ENCODE measurements around the gene COL16A1. TPM values are rescaled to one million over a fixed set of nuclear protein-coding genes. Genes with fewer than 3 reads are reported as not detected.

Gene COL16A1
- total RNA-seq, 6 experiments from 2014 or later, result 74.1 to 100 (median 87.6) TPM

- no peak overlapping the region for H3K4me3 Mint-ChIP-seq
- no peak overlapping the region for H3K27ac Mint-ChIP-seq
These were observed 61.5 kb downstream of the COL16A1 start for GRCh38 chr1:31642366-31642765.

GRCh38 chr1:31640964-31641363, 62.9 kb downstream of the COL16A1 start:
- Mint-ChIP-seq H3K27me3 (ENCODE audit: insufficient read depth) (no peaks in the 10 kb centered on the region), H3K4me1 (ENCODE audit: low read depth) (peaks cover 43% of the 10 kb centered on the region), H3K4me3 (no peak overlapping the region), H3K36me3 (ENCODE audit: low read depth) (no peaks in the 10 kb centered on the region), H3K9me3 (no peaks in the 10 kb centered on the region), H3K27ac (no peak overlapping the region)
- DNase-seq, result no peak
- no peak for TF ChIP-seq CTCF (IDR thresholded peaks at IDR 0.05)

More at GRCh38 chr1:31642366-31642765, 61.5 kb downstream of the COL16A1 start:
- no peaks in the 10 kb centered on the region for H3K36me3 Mint-ChIP-seq (ENCODE audit: low read depth)
- TF ChIP-seq CTCF (IDR thresholded peaks at IDR 0.05), result no peak
- no peaks in the 10 kb centered on the region for H3K9me3 Mint-ChIP-seq
- no peak for DNase-seq
- no peaks in the 10 kb centered on the region for H3K27me3 Mint-ChIP-seq (ENCODE audit: insufficient read depth)
- peaks cover 43% of the 10 kb centered on the region for H3K4me1 Mint-ChIP-seq (ENCODE audit: low read depth)

- H3K27me3 Mint-ChIP-seq (ENCODE audit: insufficient read depth), result no peaks in the 10 kb centered on the region
- no peaks in the 10 kb centered on the region for H3K9me3 Mint-ChIP-seq
- H3K4me3 Mint-ChIP-seq, result no peak overlapping the region
- no peak overlapping the region for H3K27ac Mint-ChIP-seq
- H3K36me3 Mint-ChIP-seq (ENCODE audit: low read depth), result no peaks in the 10 kb centered on the region
- peak; percentile 21; the same call in 1 of the 2 replicates for TF ChIP-seq CTCF (IDR thresholded peaks at IDR 0.05)
- peaks cover 39% of the 10 kb centered on the region for H3K4me1 Mint-ChIP-seq (ENCODE audit: low read depth)
- DNase-seq, result no peak
These were observed 63.6 kb downstream of the COL16A1 start for GRCh38 chr1:31640179-31640578.

- TF ChIP-seq CTCF (IDR thresholded peaks at IDR 0.05), result no peak
- Mint-ChIP-seq H3K9me3 (no peaks in the 10 kb centered on the region), H3K27me3 (ENCODE audit: insufficient read depth) (no peaks in the 10 kb centered on the region), H3K4me3 (no peak overlapping the region), H3K27ac (no peak overlapping the region), H3K36me3 (ENCODE audit: low read depth) (no peaks in the 10 kb centered on the region), H3K4me1 (ENCODE audit: low read depth) (peaks cover 38% of the 10 kb centered on the region)
- peak; percentile 72 for DNase-seq
These were observed 64.3 kb downstream of the COL16A1 start for GRCh38 chr1:31639543-31639942.

- Mint-ChIP-seq H3K36me3 (ENCODE audit: low read depth) (no peaks in the 10 kb centered on the region), H3K4me1 (ENCODE audit: low read depth) (peaks cover 27% of the 10 kb centered on the region), H3K27ac (no peak overlapping the region), H3K9me3 (no peaks in the 10 kb centered on the region), H3K27me3 (ENCODE audit: insufficient read depth) (no peaks in the 10 kb centered on the region), H3K4me3 (no peak overlapping the region)
- DNase-seq, result no peak
- TF ChIP-seq CTCF (IDR thresholded peaks at IDR 0.05), result no peak
These were observed 65.7 kb downstream of the COL16A1 start for GRCh38 chr1:31637915-31638673.
